Retinal pigment epithelial cell (primary cell): ENCODE results near the gene LDLRAD2.

Experiments
- DNase-seq: peaks from one replicate; pipeline ENCODE4 v3.0.0-alpha.2; 2010; ENCODE audit warnings: low read depth
- H3K4me3 ChIP-seq: 2 replicates; pipeline ENCODE4 v1.5.1; 2011; ENCODE audit warnings: mild to moderate bottlenecking, low read length, control low read depth, moderate library complexity
- TF ChIP-seq, protein P1 (sequence below): conservative IDR thresholded peaks from 2 replicates; pipeline ENCODE4 v1.5.1; 2011; ENCODE audit warnings: low read depth, low read length, control low read depth, inconsistent platforms

LDLRAD2 gene

GRCh38 chr1:21852282-21853130 is 40.4 kb downstream of the LDLRAD2 start:
- no peak overlapping the region for H3K4me3 ChIP-seq
- no peak for DNase-seq
- TF ChIP-seq, protein P1, sequence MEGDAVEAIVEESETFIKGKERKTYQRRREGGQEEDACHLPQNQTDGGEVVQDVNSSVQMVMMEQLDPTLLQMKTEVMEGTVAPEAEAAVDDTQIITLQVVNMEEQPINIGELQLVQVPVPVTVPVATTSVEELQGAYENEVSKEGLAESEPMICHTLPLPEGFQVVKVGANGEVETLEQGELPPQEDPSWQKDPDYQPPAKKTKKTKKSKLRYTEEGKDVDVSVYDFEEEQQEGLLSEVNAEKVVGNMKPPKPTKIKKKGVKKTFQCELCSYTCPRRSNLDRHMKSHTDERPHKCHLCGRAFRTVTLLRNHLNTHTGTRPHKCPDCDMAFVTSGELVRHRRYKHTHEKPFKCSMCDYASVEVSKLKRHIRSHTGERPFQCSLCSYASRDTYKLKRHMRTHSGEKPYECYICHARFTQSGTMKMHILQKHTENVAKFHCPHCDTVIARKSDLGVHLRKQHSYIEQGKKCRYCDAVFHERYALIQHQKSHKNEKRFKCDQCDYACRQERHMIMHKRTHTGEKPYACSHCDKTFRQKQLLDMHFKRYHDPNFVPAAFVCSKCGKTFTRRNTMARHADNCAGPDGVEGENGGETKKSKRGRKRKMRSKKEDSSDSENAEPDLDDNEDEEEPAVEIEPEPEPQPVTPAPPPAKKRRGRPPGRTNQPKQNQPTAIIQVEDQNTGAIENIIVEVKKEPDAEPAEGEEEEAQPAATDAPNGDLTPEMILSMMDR, result no peak

GRCh38 chr1:21853131-21853427 is 41.0 kb downstream of the LDLRAD2 start:
- no peak overlapping the region for H3K4me3 ChIP-seq
- TF ChIP-seq, protein P1, result no peak
- no peak for DNase-seq

GRCh38 chr1:21854090-21854750 is 42.2 kb downstream of the LDLRAD2 start:
- no peak overlapping the region for H3K4me3 ChIP-seq
- no peak for DNase-seq
- TF ChIP-seq, protein P1, result no peak

DNA sequence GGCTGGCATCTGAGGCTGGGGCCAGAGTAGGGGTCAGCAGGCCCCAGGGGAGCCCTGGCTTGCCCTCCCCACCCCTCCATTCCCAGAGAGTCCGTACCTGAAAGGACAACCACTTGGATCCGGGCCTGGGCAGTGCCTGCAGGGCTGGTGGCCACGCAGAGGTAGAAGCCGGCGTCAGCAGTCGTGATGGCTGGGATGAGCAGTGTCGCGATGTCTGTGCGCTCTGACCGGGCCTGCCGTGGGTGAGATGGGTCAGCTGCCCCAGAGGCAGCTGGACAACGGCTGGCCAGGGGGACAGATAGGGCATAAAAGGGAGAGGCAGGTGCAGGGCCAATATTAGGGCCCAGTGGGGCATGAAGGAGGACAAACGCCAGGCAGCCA is 42.7 kb downstream of the LDLRAD2 start:
- no peak overlapping the region for H3K4me3 ChIP-seq

GRCh38 chr1:21855257-21856096 is 43.4 kb downstream of the LDLRAD2 start:
- DNase-seq, result no peak
- no peak overlapping the region for H3K4me3 ChIP-seq
- TF ChIP-seq, protein P1, result no peak

More for the DNA sequence above, 42.7 kb downstream of the LDLRAD2 start:
- DNase-seq, result no peak
- TF ChIP-seq, protein P1, result no peak

- DNase-seq, result no peak
Measured at GRCh38 chr1:21857142-21857839, 45.2 kb downstream of the LDLRAD2 start.

More at GRCh38 chr1:21857142-21857839, 45.2 kb downstream of the LDLRAD2 start:
- H3K4me3 ChIP-seq, result no peak overlapping the region
- TF ChIP-seq, protein P1, result no peak
